Sigmoid colon (tissue), 7 donors: Measurements from ENCODE around the gene TAF13. TPM values are rescaled to one million over a fixed set of nuclear protein-coding genes. Genes with fewer than 3 reads are reported as not detected.

Experiments used
- DNase-seq: peaks from one replicate; pipeline ENCODE4 v3.0.0-alpha.2; 2019
- H3K27ac ChIP-seq, 4 donors: fragments of 200-600 bp; sonication (generic); one replicate each; pipeline ENCODE4 v1.5.1; 2016 to 2019; ENCODE audit warnings: mild to moderate bottlenecking in 1 of 4
- H3K27me3 ChIP-seq, 3 donors: fragments of 200-600 bp; sonication (generic); one replicate each; pipeline ENCODE4 v1.5.1; 2019; ENCODE audit warnings: mild to moderate bottlenecking in 1 of 3
- H3K36me3 ChIP-seq, 4 donors: fragments of 200-600 bp; sonication (generic); one replicate each; pipeline ENCODE4 v1.5.1; 2016 to 2019
- H3K4me1 ChIP-seq, 4 donors: fragments of 200-600 bp; sonication (generic); one replicate each; pipeline ENCODE4 v1.5.1; 2017 to 2019
- H3K4me3 ChIP-seq, 4 donors: fragments of 200-600 bp; sonication (generic); one replicate each; pipeline ENCODE4 v1.5.1; 2017 to 2019; ENCODE audit warnings: mild to moderate bottlenecking in 2 of 4, moderate library complexity in 1 of 4
- H3K9me3 ChIP-seq, 4 donors: fragments of 200-600 bp in 3 of 4; sonication (generic) in 3 of 4; one replicate each; pipeline versions ENCODE4 v1.5.1 to v1.6.1; 2013 to 2019
- EP300 ChIP-seq, 4 donors: sonication (generic); formaldehyde crosslinking; IDR thresholded peaks; one replicate each; pipeline ENCODE4 v1.6.1; 2017; ENCODE audit warnings: antibody characterized with exemption in 4 of 4
- POLR2A ChIP-seq, 2 donors: fragments of 450-650 bp; IDR thresholded peaks; one replicate each; pipeline ENCODE4 v1.6.1; 2016; ENCODE audit warnings: antibody characterized with exemption in 2 of 2, mild to moderate bottlenecking in 2 of 2, moderate library complexity in 2 of 2
- POLR2AphosphoS5 ChIP-seq, 4 donors: sonication (generic); formaldehyde crosslinking; IDR thresholded peaks; one replicate each; pipeline ENCODE4 v1.6.1; 2017; ENCODE audit warnings: antibody characterized with exemption in 4 of 4
- WGBS, 2 donors: extraction: QIAGEN DNeasy Blood & Tissue Kit; methylation state at CpG; one replicate each; pipeline ENCODE4 v1.1.7; 2013; 5-methylcytosine and 5-hydroxymethylcytosine counted together
- intact Hi-C: fragments of 100-400 bp; cut with DNase I; formaldehyde crosslinking; loops from one replicate; pipeline ENCODE4 v1.15.1; 2023
- polyA plus RNA-seq, 3 donors: library from polyadenylated mRNA; stranded (reverse); fragments of 200-250 nt; gene quantifications; one replicate each; pipeline ENCODE4 v1.2.3, GENCODE V29; 2013
- total RNA-seq, 4 donors: library from RNA; depleted of rRNA; stranded (reverse); fragments of >200 nt; gene quantifications; one replicate each; pipeline ENCODE4 v1.1.0, GENCODE V29; 2016
- TF ChIP-seq, protein P1 (sequence below), 4 experiments: fragments of 450-650 bp in 3 of 4; fragments of 200-600 bp in 1 of 4; IDR thresholded peaks; one replicate each; pipeline ENCODE4 v1.5.1; 2016 to 2019; ENCODE audit warnings: antibody characterized with exemption in 4 of 4, mild to moderate bottlenecking in 3 of 4, moderate library complexity in 2 of 4
- donor health status: healthy with polysubstance abuse.
- donor health status: Bipolar disorder and iron deficiency.
- donor health status: healthy.

Gene TAF13
- total and polyA plus RNA-seq, 7 donors, result 19.9 to 78.8 (median 40.2) TPM

DNA sequence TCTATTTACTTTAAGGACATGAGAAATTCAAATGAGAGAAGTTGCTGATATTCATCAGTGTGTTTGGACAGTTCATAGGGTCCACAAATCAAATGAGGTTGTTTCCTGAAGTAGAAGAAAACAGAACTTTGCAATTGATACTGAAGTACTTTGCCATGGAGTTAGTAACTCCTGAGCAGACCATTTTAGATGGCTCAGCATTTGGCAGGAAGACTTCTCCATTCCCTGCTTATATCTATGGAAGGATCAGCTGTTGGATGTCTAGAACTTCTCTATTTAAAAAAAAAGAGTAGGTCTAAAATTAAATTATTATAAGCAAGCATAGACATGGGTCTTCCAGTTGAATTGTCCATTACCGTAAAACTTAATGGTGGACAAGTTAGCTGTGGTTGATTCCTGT, 19.8 kb upstream of the TAF13 start:
- H3K9me3 ChIP-seq, result no peaks in the 10 kb centered on the region
- peaks cover 0 to 48% (median 42%) of the 10 kb centered on the region in 4 donors for H3K4me1 ChIP-seq
- no peak for DNase-seq
- TF ChIP-seq POLR2AphosphoS5 (IDR thresholded peaks at IDR 0.05), result no peak
- no peak for TF ChIP-seq EP300 (IDR thresholded peaks at IDR 0.05)
- intact Hi-C loops, result loop anchor here (10.0 kb wide), 1 partner anchor 299 kb away; the partner anchor contains the start of gene SORT1
- H3K27me3 ChIP-seq, result no peaks in the 10 kb centered on the region
- H3K36me3 ChIP-seq, result peaks cover 0 to 27% (median 6%) of the 10 kb centered on the region in 4 donors
- no peak overlapping the region for H3K4me3 ChIP-seq
- WGBS, 2 donors, result 94% methylated on average over 1 of the region's 1 CpG
- H3K27ac ChIP-seq, result peak overlapping the region; percentile 74 to 97 (median 86)

DNA sequence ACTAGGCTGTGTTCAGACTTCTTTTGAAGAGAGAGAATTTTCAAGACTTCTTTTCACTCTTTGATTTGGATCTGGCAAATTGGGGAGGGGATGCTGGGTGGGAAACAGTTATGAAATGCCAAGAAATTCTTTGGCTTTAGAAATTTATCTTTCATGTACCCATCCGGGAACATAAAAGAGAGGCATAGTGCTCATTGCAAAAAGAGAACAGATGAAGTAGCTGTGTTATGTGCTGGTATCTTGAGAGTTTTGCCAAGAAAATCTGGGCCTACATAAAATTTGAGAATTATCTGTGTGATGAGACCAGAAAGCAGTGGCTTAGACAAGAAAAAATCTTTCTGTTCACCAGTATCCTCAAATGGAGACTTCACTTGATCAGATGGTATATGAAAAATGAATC, 19.1 kb upstream of the TAF13 start:
- Histone ChIP-seq H3K27me3 (no peaks in the 10 kb centered on the region), H3K36me3 (peaks cover 0 to 27% (median 6%) of the 10 kb centered on the region in 4 donors), H3K4me3 (no peak overlapping the region), H3K4me1 (peaks cover 0 to 52% (median 45%) of the 10 kb centered on the region in 4 donors), H3K27ac (peak overlapping the region; percentile 74 to 97 (median 86)), H3K9me3 (no peaks in the 10 kb centered on the region)
- no peak for DNase-seq
- intact Hi-C loops, result loop anchor here (5.0 to 10.0 kb wide), 2 partner anchors 133 to 300 kb away; partner anchors contain the start of genes CLCC1 and SORT1
- no peak for TF ChIP-seq EP300 (IDR thresholded peaks at IDR 0.05)
- TF ChIP-seq, protein P1, sequence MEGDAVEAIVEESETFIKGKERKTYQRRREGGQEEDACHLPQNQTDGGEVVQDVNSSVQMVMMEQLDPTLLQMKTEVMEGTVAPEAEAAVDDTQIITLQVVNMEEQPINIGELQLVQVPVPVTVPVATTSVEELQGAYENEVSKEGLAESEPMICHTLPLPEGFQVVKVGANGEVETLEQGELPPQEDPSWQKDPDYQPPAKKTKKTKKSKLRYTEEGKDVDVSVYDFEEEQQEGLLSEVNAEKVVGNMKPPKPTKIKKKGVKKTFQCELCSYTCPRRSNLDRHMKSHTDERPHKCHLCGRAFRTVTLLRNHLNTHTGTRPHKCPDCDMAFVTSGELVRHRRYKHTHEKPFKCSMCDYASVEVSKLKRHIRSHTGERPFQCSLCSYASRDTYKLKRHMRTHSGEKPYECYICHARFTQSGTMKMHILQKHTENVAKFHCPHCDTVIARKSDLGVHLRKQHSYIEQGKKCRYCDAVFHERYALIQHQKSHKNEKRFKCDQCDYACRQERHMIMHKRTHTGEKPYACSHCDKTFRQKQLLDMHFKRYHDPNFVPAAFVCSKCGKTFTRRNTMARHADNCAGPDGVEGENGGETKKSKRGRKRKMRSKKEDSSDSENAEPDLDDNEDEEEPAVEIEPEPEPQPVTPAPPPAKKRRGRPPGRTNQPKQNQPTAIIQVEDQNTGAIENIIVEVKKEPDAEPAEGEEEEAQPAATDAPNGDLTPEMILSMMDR (IDR thresholded peaks at IDR 0.05), result no peak
- 90 to 95% methylated on average over 1 of the region's 1 CpG for WGBS, 2 donors

DNA sequence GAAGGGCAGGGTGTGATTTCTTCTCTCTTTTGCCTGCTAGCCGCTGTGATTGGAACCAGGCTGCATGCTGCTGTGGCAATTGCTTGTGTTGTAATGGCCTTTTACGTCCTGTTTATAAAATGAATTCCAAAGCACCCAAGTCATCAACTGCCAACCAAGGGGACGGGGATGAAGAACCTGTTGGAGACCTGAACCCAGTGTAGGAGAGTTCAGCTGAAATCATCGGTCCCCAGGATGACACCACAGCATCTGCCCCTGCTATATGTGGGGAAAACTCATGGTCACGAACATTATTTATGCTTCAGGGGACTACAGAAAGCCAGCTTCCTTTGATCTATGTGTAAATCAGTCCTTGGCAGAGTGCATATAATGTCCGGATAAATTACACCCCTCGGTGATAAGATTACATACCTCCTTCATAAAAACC, 18.6 kb upstream of the TAF13 start:
- Histone ChIP-seq H3K4me1 (peaks cover 0 to 53% (median 43%) of the 10 kb centered on the region in 4 donors), H3K36me3 (peaks cover 0 to 27% (median 6%) of the 10 kb centered on the region in 4 donors), H3K27ac (peak overlapping the region; percentile 74 to 97 (median 86)), H3K27me3 (no peaks in the 10 kb centered on the region), H3K9me3 (no peaks in the 10 kb centered on the region), H3K4me3 (peak overlapping the region in 1 of 4 donors; percentile 2)
- intact Hi-C loops, result loop anchor here (5.0 to 10.0 kb wide), 2 partner anchors 132 to 300 kb away; partner anchors contain the start of genes CLCC1 and SORT1
- TF ChIP-seq POLR2AphosphoS5 (IDR thresholded peaks at IDR 0.05), result peak; percentile 45 to 77 (median 62)
- TF ChIP-seq EP300 (IDR thresholded peaks at IDR 0.05), result peak in 1 of 4 donors; percentile 62
- no peak for TF ChIP-seq POLR2A (IDR thresholded peaks at IDR 0.05)
- TF ChIP-seq, protein P1 (IDR thresholded peaks at IDR 0.05), result no peak
- WGBS, 2 donors, result 67 to 77% methylated on average over 7 of the region's 7 CpGs
- DNase-seq, result no peak

DNA sequence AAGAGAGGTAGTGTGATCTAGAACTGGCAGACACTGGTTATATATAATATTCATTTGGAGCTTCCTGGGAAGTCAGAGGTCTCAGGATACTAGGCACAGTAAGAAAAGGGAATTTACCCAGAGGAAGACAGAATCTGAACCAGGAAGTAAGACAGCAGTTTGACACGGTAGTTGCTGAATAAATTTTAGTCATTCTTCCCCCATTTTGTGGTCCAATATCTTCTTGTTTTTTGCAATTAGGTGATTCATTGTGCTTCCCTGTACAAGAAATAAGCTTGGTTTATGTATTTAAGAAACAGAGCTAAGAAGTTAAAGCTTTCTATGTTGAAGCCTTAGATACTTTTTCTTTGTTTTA, 16.0 kb upstream of the TAF13 start:
- peak overlapping the region; percentile 70 to 88 (median 78) for H3K4me3 ChIP-seq
- WGBS, 2 donors, result 0% methylated on average over 1 of the region's 1 CpG
- no peaks in the 10 kb centered on the region for H3K9me3 ChIP-seq
- peaks cover 0 to 27% (median 6%) of the 10 kb centered on the region in 4 donors for H3K36me3 ChIP-seq
- H3K27me3 ChIP-seq, result no peaks in the 10 kb centered on the region
- DNase-seq, result no peak
- TF ChIP-seq POLR2AphosphoS5 (IDR thresholded peaks at IDR 0.05), result peak in 1 of 4 donors; percentile 5
- TF ChIP-seq, protein P1 (IDR thresholded peaks at IDR 0.05), result no peak
- H3K4me1 ChIP-seq, result peaks cover 0 to 58% (median 42%) of the 10 kb centered on the region in 4 donors
- intact Hi-C loops, result loop anchor here (5.0 to 10.0 kb wide), 2 partner anchors 130 to 303 kb away; partner anchors contain the start of genes CLCC1 and SORT1
- peak overlapping the region; percentile 93 to 97 (median 96) for H3K27ac ChIP-seq

DNA sequence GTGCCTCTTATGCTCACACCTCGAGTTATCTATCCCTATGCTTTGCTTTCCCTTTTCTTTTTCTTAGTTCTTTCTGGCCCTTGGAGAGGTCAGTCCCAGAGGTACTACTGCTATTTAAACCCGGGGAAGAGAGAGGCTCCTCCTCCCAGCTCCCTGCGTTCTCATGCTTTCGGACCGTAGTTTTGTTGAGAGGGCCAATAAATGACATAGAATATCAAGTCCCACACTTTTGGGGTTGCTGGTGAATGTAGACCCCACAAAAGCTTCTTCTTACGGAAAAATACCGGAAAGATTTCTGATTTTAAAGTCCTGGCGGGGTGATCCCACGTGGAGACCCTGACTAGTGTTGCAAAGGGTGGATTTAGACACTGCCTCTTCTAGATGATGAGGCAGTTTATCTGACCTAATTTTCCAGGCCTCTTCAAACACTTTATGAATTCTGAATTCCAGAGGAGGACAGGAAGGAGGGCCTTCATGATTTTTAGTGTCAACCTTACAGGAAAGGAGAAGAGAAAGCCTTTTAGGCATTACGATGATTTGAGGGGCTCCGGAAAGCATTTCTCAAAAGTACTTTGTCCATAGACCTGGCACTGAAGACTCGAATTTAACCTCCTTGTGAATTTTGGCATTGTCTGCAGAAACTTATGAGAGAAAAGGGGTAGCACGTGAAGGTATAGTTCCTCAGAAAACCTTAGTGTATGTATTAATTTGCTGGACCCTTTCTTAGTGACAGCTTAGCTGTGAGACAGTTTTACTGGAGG, 15.5 kb upstream of the TAF13 start:
- Histone ChIP-seq H3K4me3 (peak overlapping the region; percentile 70 to 88 (median 78)), H3K4me1 (peaks cover 0 to 58% (median 42%) of the 10 kb centered on the region in 4 donors), H3K27me3 (no peaks in the 10 kb centered on the region), H3K36me3 (peaks cover 0 to 21% (median 6%) of the 10 kb centered on the region in 4 donors), H3K9me3 (no peaks in the 10 kb centered on the region), H3K27ac (peak overlapping the region; percentile 93 to 97 (median 96))
- DNase-seq, result no peak
- 1 to 2% methylated on average over 13 of the region's 13 CpGs for WGBS, 2 donors
- intact Hi-C loops, result loop anchor here (5.0 to 10.0 kb wide), 2 partner anchors 129 to 304 kb away; partner anchors contain the start of genes CLCC1 and SORT1
- TF ChIP-seq POLR2AphosphoS5 (IDR thresholded peaks at IDR 0.05) (no peak), EP300 (IDR thresholded peaks at IDR 0.05) (no peak), POLR2A (IDR thresholded peaks at IDR 0.05) (no peak)
- TF ChIP-seq, protein P1 (IDR thresholded peaks at IDR 0.05), result no peak
